CD14-positive monocyte (primary cell): ENCODE measurements around the gene BTBD8. TPM values are rescaled to one million over a fixed set of nuclear protein-coding genes. Genes with fewer than 3 reads are reported as not detected.

ENCODE experiments used
- DNase-seq, 3 donors: peaks; one replicate each; pipeline ENCODE4 v3.0.0-alpha.2; 2011 to 2022
- H2AFZ ChIP-seq: 2 replicates; pipeline ENCODE4 v1.6.0; 2012; ENCODE audit warnings: mild to moderate bottlenecking, low read depth, low read length, inconsistent platforms; ENCODE audit not compliant: insufficient read depth, poor library complexity, severe bottlenecking
- H3K27ac ChIP-seq, 2 donors: 1 replicate in 1 of 2; 2 replicates in 1 of 2; pipeline ENCODE4 v1.5.1; 2012 to 2013; ENCODE audit warnings: low read length in 2 of 2, control low read depth in 1 of 2, inconsistent platforms in 1 of 2, low read depth in 1 of 2, mild to moderate bottlenecking in 1 of 2
- H3K27me3 ChIP-seq, 2 donors: one replicate each; pipeline versions ENCODE4 v1.6.0 to v1.6.1; 2011 to 2013; ENCODE audit warnings: low read length in 2 of 2; ENCODE audit not compliant: control insufficient read depth in 2 of 2, insufficient read depth in 2 of 2
- H3K36me3 ChIP-seq, 2 donors: replicated peaks in 1 of 2; 1 replicate in 1 of 2; 2 replicates in 1 of 2; pipeline versions ENCODE4 v1.5.1 to v1.6.1; 2012 to 2013; ENCODE audit warnings: low read length in 2 of 2, control low read depth in 1 of 2, inconsistent platforms in 1 of 2, mild to moderate bottlenecking in 1 of 2; ENCODE audit not compliant: insufficient read depth in 2 of 2, control insufficient read depth in 1 of 2
- H3K4me1 ChIP-seq, 2 donors: 1 replicate in 1 of 2; 2 replicates in 1 of 2; pipeline versions ENCODE4 v1.5.1 to v1.6.1; 2012 to 2013; ENCODE audit warnings: low read length in 2 of 2, control low read depth in 1 of 2, inconsistent platforms in 1 of 2, mild to moderate bottlenecking in 1 of 2, moderate library complexity in 1 of 2; ENCODE audit not compliant: insufficient read depth in 2 of 2, control insufficient read depth in 1 of 2
- H3K4me2 ChIP-seq: replicated peaks from 2 replicates; pipeline ENCODE3; 2012; ENCODE audit warnings: low read length, moderate library complexity, mild to moderate bottlenecking; ENCODE audit not compliant: poor library complexity, severe bottlenecking; ENCODE audit errors: extremely low read depth
- H3K4me3 ChIP-seq, 3 experiments: fragments of 200-600 bp in 1 of 3; sonication (generic) in 1 of 3; replicated peaks in 1 of 3; 1 replicate in 2 of 3; 2 replicates in 1 of 3; pipeline ENCODE4 v1.5.1; 2011 to 2013; ENCODE audit warnings: low read length in 3 of 3, mild to moderate bottlenecking in 3 of 3, control low read depth in 2 of 3, low read depth in 2 of 3, inconsistent platforms in 1 of 3, moderate library complexity in 1 of 3
- H3K79me2 ChIP-seq: 2 replicates; pipeline ENCODE4 v1.6.0; 2012; ENCODE audit warnings: mild to moderate bottlenecking, control low read depth, inconsistent platforms, low read length, moderate library complexity; ENCODE audit not compliant: insufficient read depth
- H3K9ac ChIP-seq: 2 replicates; pipeline ENCODE4 v1.6.0; 2017; ENCODE audit warnings: low read length, mild to moderate bottlenecking; ENCODE audit not compliant: insufficient read depth, poor library complexity, severe bottlenecking
- H3K9me3 ChIP-seq, 2 donors: replicated peaks in 1 of 2; 1 replicate in 1 of 2; 2 replicates in 1 of 2; pipeline versions ENCODE4 v1.5.1 to v1.6.1; 2012 to 2013; ENCODE audit warnings: low read length in 2 of 2, control low read depth in 1 of 2; ENCODE audit not compliant: control insufficient read depth in 1 of 2, insufficient read depth in 1 of 2
- H4K20me1 ChIP-seq: 2 replicates; pipeline ENCODE4 v1.6.0; 2012; ENCODE audit warnings: mild to moderate bottlenecking, low read length, control low read depth, moderate library complexity; ENCODE audit not compliant: insufficient read depth
- H3K27ac Mint-ChIP-seq, 7 donors: one replicate each; pipeline ENCODE4 v1.8.0; 2020; ENCODE audit warnings: mild to moderate bottlenecking in 7 of 7, mixed read lengths in 7 of 7, moderate library complexity in 6 of 7, inconsistent platforms in 2 of 7
- H3K27me3 Mint-ChIP-seq, 3 donors: one replicate each; pipeline ENCODE4 v1.8.0; 2021 to 2022; ENCODE audit warnings: low read depth in 3 of 3, mild to moderate bottlenecking in 3 of 3, mixed read lengths in 3 of 3, moderate library complexity in 3 of 3, inconsistent platforms in 1 of 3
- H3K36me3 Mint-ChIP-seq, 2 donors: one replicate each; pipeline ENCODE4 v1.8.0; 2020; ENCODE audit warnings: mixed read lengths in 2 of 2, inconsistent platforms in 1 of 2, mild to moderate bottlenecking in 1 of 2
- H3K4me1 Mint-ChIP-seq: one replicate; pipeline ENCODE4 v1.8.0; 2020; ENCODE audit warnings: mild to moderate bottlenecking, mixed read lengths
- H3K4me3 Mint-ChIP-seq, 2 donors: one replicate each; pipeline ENCODE4 v1.8.0; 2020; ENCODE audit warnings: mild to moderate bottlenecking in 2 of 2, mixed read lengths in 2 of 2, moderate library complexity in 1 of 2
- H3K9me3 Mint-ChIP-seq, 7 donors: one replicate each; pipeline ENCODE4 v1.8.0; 2020 to 2022; ENCODE audit warnings: mixed read lengths in 7 of 7, mild to moderate bottlenecking in 6 of 7, moderate library complexity in 6 of 7, inconsistent platforms in 2 of 7
- WGBS: methylation state at CpG from one replicate; pipeline ENCODE4 v1.1.5; 2013; ENCODE audit warnings: missing lambda C conversion rate; ENCODE audit not compliant: insufficient coverage; 5-methylcytosine and 5-hydroxymethylcytosine counted together
- intact Hi-C, 2 donors: fragments of 100-400 bp; cut with micrococcal nuclease; formaldehyde crosslinking; loops; one replicate each; pipeline versions ENCODE4 v1.15.0 to v1.15.1; 2023
- polyA plus RNA-seq, 3 donors: library from polyadenylated mRNA; depleted of rRNA in 1 of 3; unstranded in 2 of 3; stranded (reverse) in 1 of 3; fragments of 300-500 nt in 2 of 3; fragments of >200 nt in 1 of 3; fragmentation: Illumina TruSeq in 2 of 3; gene quantifications; 1 replicate in 2 of 3; 2 replicates in 1 of 3; pipeline ENCODE4 v1.2.3, GENCODE V29; 2012 to 2021
- TF ChIP-seq, protein P1 (sequence below): fragments of 200-600 bp; IDR thresholded peaks from one replicate; pipeline ENCODE4 v1.8.0; 2022; ENCODE audit warnings: antibody characterized with exemption, mild to moderate bottlenecking

The BTBD8 gene
- polyA plus RNA-seq, 3 donors = 0.44 to 1.1 (median 0.88) TPM

DNA sequence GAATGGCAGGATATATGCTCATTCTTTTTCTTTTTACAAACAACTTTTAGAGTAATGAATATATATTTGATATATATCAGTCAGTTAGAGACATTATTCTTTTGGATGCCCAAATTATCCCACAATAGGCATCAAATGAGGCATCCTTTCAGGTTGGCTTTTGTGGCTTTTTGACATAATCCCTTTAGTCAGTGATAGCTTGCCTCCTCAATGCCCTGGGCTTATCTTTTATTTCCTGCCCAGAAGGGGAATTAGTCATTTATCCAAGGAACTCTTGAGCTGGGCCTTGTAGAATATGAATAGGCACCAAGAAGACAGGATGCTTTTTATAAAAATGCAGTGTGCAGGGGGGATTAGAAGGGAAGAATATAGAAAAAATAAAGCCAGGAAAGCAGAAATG is 28.2 kb upstream of the BTBD8 start:
- Histone ChIP-seq H3K4me3 (no peak overlapping the region), H3K27ac (no peak overlapping the region), H4K20me1 (no peaks in the 10 kb centered on the region), H3K79me2 (no peaks in the 10 kb centered on the region), H3K36me3 (no peaks in the 10 kb centered on the region), H3K4me1 (peaks cover 0 to 6% of the 10 kb centered on the region in 2 donors), H3K4me2 (no peak overlapping the region), H3K9ac (no peak overlapping the region), H2AFZ (no peak overlapping the region), H3K27me3 (no peaks in the 10 kb centered on the region), H3K9me3 (no peaks in the 10 kb centered on the region)
- Mint-ChIP-seq H3K9me3 (no peaks in the 10 kb centered on the region), H3K4me1 (peaks cover 6% of the 10 kb centered on the region), H3K27ac (no peak overlapping the region), H3K36me3 (no peaks in the 10 kb centered on the region), H3K27me3 (peaks cover 0 to 2% (median 2%) of the 10 kb centered on the region in 3 donors), H3K4me3 (no peak overlapping the region)
- TF ChIP-seq, protein P1, sequence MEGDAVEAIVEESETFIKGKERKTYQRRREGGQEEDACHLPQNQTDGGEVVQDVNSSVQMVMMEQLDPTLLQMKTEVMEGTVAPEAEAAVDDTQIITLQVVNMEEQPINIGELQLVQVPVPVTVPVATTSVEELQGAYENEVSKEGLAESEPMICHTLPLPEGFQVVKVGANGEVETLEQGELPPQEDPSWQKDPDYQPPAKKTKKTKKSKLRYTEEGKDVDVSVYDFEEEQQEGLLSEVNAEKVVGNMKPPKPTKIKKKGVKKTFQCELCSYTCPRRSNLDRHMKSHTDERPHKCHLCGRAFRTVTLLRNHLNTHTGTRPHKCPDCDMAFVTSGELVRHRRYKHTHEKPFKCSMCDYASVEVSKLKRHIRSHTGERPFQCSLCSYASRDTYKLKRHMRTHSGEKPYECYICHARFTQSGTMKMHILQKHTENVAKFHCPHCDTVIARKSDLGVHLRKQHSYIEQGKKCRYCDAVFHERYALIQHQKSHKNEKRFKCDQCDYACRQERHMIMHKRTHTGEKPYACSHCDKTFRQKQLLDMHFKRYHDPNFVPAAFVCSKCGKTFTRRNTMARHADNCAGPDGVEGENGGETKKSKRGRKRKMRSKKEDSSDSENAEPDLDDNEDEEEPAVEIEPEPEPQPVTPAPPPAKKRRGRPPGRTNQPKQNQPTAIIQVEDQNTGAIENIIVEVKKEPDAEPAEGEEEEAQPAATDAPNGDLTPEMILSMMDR = no peak
- intact Hi-C loops = no loop called here
- no peak for DNase-seq

DNA sequence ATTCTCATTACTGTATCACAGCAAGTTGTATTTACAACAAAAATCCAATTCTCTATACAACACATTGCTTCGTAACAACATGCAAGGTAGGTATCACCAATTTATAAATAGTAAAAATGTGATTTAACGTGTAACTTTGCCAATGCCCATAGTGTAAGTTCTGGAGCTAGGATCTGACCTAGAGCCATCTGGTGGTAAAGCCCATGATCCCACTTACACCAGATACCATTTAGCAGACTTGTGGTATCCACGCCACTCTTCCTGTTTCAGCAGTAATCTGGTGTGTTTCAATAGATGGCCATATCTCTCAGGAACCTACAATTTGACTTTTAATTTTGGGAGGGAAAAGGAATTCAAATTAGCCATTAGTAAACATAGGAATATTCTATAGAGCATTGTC is 15.1 kb upstream of the BTBD8 start:
- no peak overlapping the region for H3K4me2 ChIP-seq
- no peaks in the 10 kb centered on the region for H4K20me1 ChIP-seq
- no peaks in the 10 kb centered on the region for H3K36me3 Mint-ChIP-seq
- peaks cover 0 to 3% (median 0%) of the 10 kb centered on the region in 7 donors for H3K9me3 Mint-ChIP-seq
- no peaks in the 10 kb centered on the region for H3K9me3 ChIP-seq
- H3K27ac Mint-ChIP-seq = no peak overlapping the region
- no peaks in the 10 kb centered on the region for H3K27me3 ChIP-seq
- no peak overlapping the region for H2AFZ ChIP-seq
- H3K79me2 ChIP-seq = no peaks in the 10 kb centered on the region
- WGBS = no CpG with 5 or more reads among the region's 3 CpGs
- intact Hi-C loops = no loop called here
- H3K4me3 Mint-ChIP-seq = no peak overlapping the region
- peaks cover 0 to 1% (median 0%) of the 10 kb centered on the region in 3 donors for H3K27me3 Mint-ChIP-seq
- no peak overlapping the region for H3K4me3 ChIP-seq
- H3K27ac ChIP-seq = no peak overlapping the region
- no peak for DNase-seq
- no peaks in the 10 kb centered on the region for H3K4me1 Mint-ChIP-seq
- no peak overlapping the region for H3K9ac ChIP-seq
- no peaks in the 10 kb centered on the region for H3K36me3 ChIP-seq
- TF ChIP-seq, protein P1 = no peak
- H3K4me1 ChIP-seq = no peaks in the 10 kb centered on the region
